H9 (cell line): ENCODE data around the gene PNKP. TPM values are rescaled to one million over a fixed set of nuclear protein-coding genes. Genes with fewer than 3 reads are reported as not detected.

Experiments used
- DNase-seq: peaks from one replicate; pipeline ENCODE4 v3.0.0-alpha.2; 2017
- H2AFZ ChIP-seq: one replicate; pipeline ENCODE4 v1.6.1; 2013; ENCODE audit warnings: mild to moderate bottlenecking, low read length, control low read depth, moderate library complexity
- H2AK5ac ChIP-seq: 2 replicates; pipeline ENCODE4 v1.6.1; 2013; ENCODE audit warnings: low read length, control low read depth, mixed read lengths; ENCODE audit not compliant: insufficient read length
- H2BK120ac ChIP-seq: one replicate; pipeline ENCODE4 v1.6.1; 2013; ENCODE audit warnings: low read depth, mild to moderate bottlenecking, low read length, control low read depth, inconsistent platforms; ENCODE audit not compliant: poor library complexity, severe bottlenecking
- H2BK12ac ChIP-seq: 2 replicates; pipeline ENCODE4 v1.6.1; 2013; ENCODE audit warnings: low read length, control low read depth, mixed read lengths, low read depth; ENCODE audit not compliant: insufficient read length
- H2BK15ac ChIP-seq: 2 replicates; pipeline ENCODE4 v1.6.1; 2013; ENCODE audit warnings: low read depth, low read length, control low read depth
- H2BK20ac ChIP-seq: one replicate; pipeline ENCODE4 v1.6.1; 2013; ENCODE audit warnings: low read depth, mild to moderate bottlenecking, low read length, control low read depth, inconsistent platforms; ENCODE audit not compliant: poor library complexity, severe bottlenecking
- H2BK5ac ChIP-seq: 2 replicates; pipeline ENCODE4 v1.6.1; 2013; ENCODE audit warnings: low read length, control low read depth, mixed read lengths; ENCODE audit not compliant: insufficient read length
- H3K14ac ChIP-seq: 2 replicates; pipeline ENCODE4 v1.6.1; 2013; ENCODE audit warnings: low read length, control low read depth; ENCODE audit not compliant: insufficient read depth
- H3K18ac ChIP-seq: 2 replicates; pipeline ENCODE4 v1.6.1; 2013; ENCODE audit warnings: low read depth, mild to moderate bottlenecking, mixed read lengths, low read length, control low read depth; ENCODE audit not compliant: insufficient read length
- H3K23ac ChIP-seq: 2 replicates; pipeline ENCODE4 v1.6.1; 2013; ENCODE audit warnings: low read length, control low read depth, mixed read lengths, low read depth; ENCODE audit not compliant: insufficient read length
- H3K23me2 ChIP-seq: 2 replicates; pipeline ENCODE4 v1.6.1; 2013; ENCODE audit warnings: low read depth, mild to moderate bottlenecking, mixed read lengths, low read length, control low read depth; ENCODE audit not compliant: insufficient read length, poor library complexity, severe bottlenecking
- H3K27ac ChIP-seq: 2 replicates; pipeline ENCODE4 v1.5.1; 2013; ENCODE audit warnings: low read length, control low read depth, mixed read lengths, low read depth; ENCODE audit not compliant: insufficient read length
- H3K27me3 ChIP-seq: 2 replicates; pipeline ENCODE4 v1.6.1; 2013; ENCODE audit warnings: low read length, control low read depth, inconsistent platforms; ENCODE audit not compliant: insufficient read depth
- H3K4ac ChIP-seq: 2 replicates; pipeline ENCODE4 v1.6.1; 2013; ENCODE audit warnings: low read depth, mild to moderate bottlenecking, control low read depth, inconsistent platforms, low read length, moderate library complexity
- H3K4me1 ChIP-seq: 2 replicates; pipeline ENCODE4 v1.6.1; 2013; ENCODE audit warnings: low read length, control low read depth, inconsistent platforms; ENCODE audit not compliant: insufficient read depth
- H3K4me2 ChIP-seq: 2 replicates; pipeline ENCODE4 v1.6.1; 2013; ENCODE audit warnings: low read length, control low read depth, mixed read lengths; ENCODE audit not compliant: insufficient read length, insufficient read depth
- H3K56ac ChIP-seq: 2 replicates; pipeline ENCODE4 v1.6.1; 2013; ENCODE audit warnings: low read depth, mild to moderate bottlenecking, mixed read lengths, low read length, control low read depth; ENCODE audit not compliant: insufficient read length
- H3K79me1 ChIP-seq: 2 replicates; pipeline ENCODE4 v1.6.1; 2013; ENCODE audit warnings: low read depth, mild to moderate bottlenecking, moderate library complexity, low read length, control low read depth, inconsistent platforms; ENCODE audit not compliant: insufficient read depth, poor library complexity, severe bottlenecking
- H3K79me2 ChIP-seq: 2 replicates; pipeline ENCODE4 v1.6.1; 2013; ENCODE audit warnings: low read length, control low read depth, inconsistent platforms; ENCODE audit not compliant: insufficient read depth
- H3K9ac ChIP-seq: 2 replicates; pipeline ENCODE4 v1.6.1; 2013; ENCODE audit warnings: low read length, control low read depth, mixed read lengths; ENCODE audit not compliant: insufficient read length; ENCODE audit errors: extremely low read depth
- H3K9me3 ChIP-seq: one replicate; pipeline ENCODE4 v1.6.1; 2013; ENCODE audit warnings: low read depth, low read length, inconsistent platforms; ENCODE audit not compliant: control insufficient read depth
- H3T11ph ChIP-seq: one replicate; pipeline ENCODE4 v1.6.1; 2013; ENCODE audit warnings: mild to moderate bottlenecking, low read length, control low read depth, inconsistent platforms
- H4K20me1 ChIP-seq: one replicate; pipeline ENCODE4 v1.6.1; 2013; ENCODE audit not compliant: control insufficient read depth, insufficient read length, insufficient read depth
- H4K5ac ChIP-seq: 2 replicates; pipeline ENCODE4 v1.6.1; 2013; ENCODE audit warnings: low read depth, mild to moderate bottlenecking, mixed read lengths, low read length, control low read depth; ENCODE audit not compliant: insufficient read length
- H4K8ac ChIP-seq: replicated peaks from 2 replicates; pipeline ENCODE4 v1.6.1; 2013; ENCODE audit warnings: low read length, control low read depth, mixed read lengths, low read depth; ENCODE audit not compliant: insufficient read length
- H4K91ac ChIP-seq: 2 replicates; pipeline ENCODE4 v1.6.1; 2013; ENCODE audit warnings: low read depth, mild to moderate bottlenecking, moderate library complexity, mixed read lengths, low read length, control low read depth; ENCODE audit not compliant: insufficient read length
- H3K27ac Mint-ChIP-seq, 3 experiments: 2 replicates in 2 of 3; 3 replicates in 1 of 3; pipeline ENCODE4 v1.8.0; 2020 to 2021; ENCODE audit warnings: mixed read lengths in 3 of 3, mild to moderate bottlenecking in 1 of 3, moderate library complexity in 1 of 3
- H3K27me3 Mint-ChIP-seq: 2 replicates; pipeline ENCODE4 v1.8.0; 2021; ENCODE audit warnings: low read depth, mild to moderate bottlenecking, moderate library complexity, mixed read lengths
- H3K36me3 Mint-ChIP-seq, 3 experiments: 2 replicates in 2 of 3; 3 replicates in 1 of 3; pipeline ENCODE4 v1.8.0; 2020 to 2021; ENCODE audit warnings: low read depth in 3 of 3, mixed read lengths in 3 of 3; ENCODE audit not compliant: insufficient read depth in 1 of 3
- H3K4me1 Mint-ChIP-seq, 2 experiments: 2 replicates each; pipeline ENCODE4 v1.8.0; 2020; ENCODE audit warnings: mixed read lengths in 2 of 2
- H3K4me3 Mint-ChIP-seq, 2 experiments: 2 replicates in 1 of 2; 3 replicates in 1 of 2; pipeline ENCODE4 v1.8.0; 2020 to 2021; ENCODE audit warnings: mild to moderate bottlenecking in 2 of 2, mixed read lengths in 2 of 2, moderate library complexity in 1 of 2
- H3K9me3 Mint-ChIP-seq, 2 experiments: 2 replicates in 1 of 2; 3 replicates in 1 of 2; pipeline ENCODE4 v1.8.0; 2020; ENCODE audit warnings: mild to moderate bottlenecking in 2 of 2, mixed read lengths in 2 of 2, moderate library complexity in 1 of 2
- CTCF ChIP-seq: fragments of 200-600 bp; sonication (generic); conservative IDR thresholded peaks from 3 replicates; pipeline ENCODE4 v1.8.0; 2021; ENCODE audit warnings: antibody characterized with exemption, mild to moderate bottlenecking
- WGBS: extraction: QIAGEN DNeasy Blood & Tissue Kit; methylation state at CpG from one replicate; pipeline ENCODE4 v1.1.7; 2013; ENCODE audit warnings: missing lambda C conversion rate, low lambda C conversion rate, mixed read lengths; ENCODE audit not compliant: insufficient read length; ENCODE audit errors: extremely low coverage; 5-methylcytosine and 5-hydroxymethylcytosine counted together
- total RNA-seq: library from RNA; stranded (reverse); gene quantifications from 2 replicates; pipeline ENCODE4 v1.2.1, GENCODE V29; 2021

PNKP gene
- total RNA-seq, 1 experiment from 2014 or later: 157 TPM

- Mint-ChIP-seq H3K27ac (0 out of 7 replicates have a peak overlapping the region, but pooled peaks of 1 of the 3 experiments have one; percentile 79), H3K4me1 (peaks cover 17 to 26% of the 10 kb centered on the region in 2 experiments), H3K9me3 (no peaks in the 10 kb centered on the region), H3K36me3 (peaks cover 21 to 74% (median 70%) of the 10 kb centered on the region in 3 experiments), H3K27me3 (peaks cover 2% of the 10 kb centered on the region; the same call in 1 of the 2 replicates), H3K4me3 (no peak overlapping the region)
- Histone ChIP-seq H4K5ac (no peak overlapping the region), H2BK5ac (no peak overlapping the region), H3K79me2 (peaks cover 9% of the 10 kb centered on the region; the same call in 1 of the 2 replicates), H3K23me2 (peaks cover 6% of the 10 kb centered on the region), H3K14ac (no peak overlapping the region; the same call in 1 of the 2 replicates), H4K91ac (no peak overlapping the region), H3K79me1 (peaks cover 11% of the 10 kb centered on the region), H3K23ac (no peak overlapping the region), H2AFZ (no peak overlapping the region), H3K27me3 (no peaks in the 10 kb centered on the region), H2BK120ac (no peak overlapping the region), H3K9me3 (no peaks in the 10 kb centered on the region), H4K8ac (no peak overlapping the region), H3T11ph (no peak overlapping the region), H3K56ac (no peak overlapping the region), H4K20me1 (peaks cover 6% of the 10 kb centered on the region), H3K4me2 (no peak overlapping the region), H3K18ac (no peak overlapping the region), H3K4ac (no peak overlapping the region), H2BK20ac (no peak overlapping the region), H2BK15ac (no peak overlapping the region), H2AK5ac (no peak overlapping the region), H3K9ac (no peak overlapping the region), H2BK12ac (no peak overlapping the region), H3K27ac (no peak overlapping the region), H3K4me1 (no peaks in the 10 kb centered on the region)
- TF ChIP-seq CTCF: no peak
- no peak for DNase-seq
- WGBS: no CpG with 5 or more reads among the region's 18 CpGs
Measured at GRCh38 chr19:49856574-49857021, 10.8 kb downstream of the PNKP start.
